ENCODE results near the gene CTNNBL1. TPM values are rescaled to one million over a fixed set of nuclear protein-coding genes. Genes with fewer than 3 reads are reported as not detected.

CTNNBL1 gene
- polyA plus RNA-seq, 2 donors: 30.2 to 39.6 TPM

DNA sequence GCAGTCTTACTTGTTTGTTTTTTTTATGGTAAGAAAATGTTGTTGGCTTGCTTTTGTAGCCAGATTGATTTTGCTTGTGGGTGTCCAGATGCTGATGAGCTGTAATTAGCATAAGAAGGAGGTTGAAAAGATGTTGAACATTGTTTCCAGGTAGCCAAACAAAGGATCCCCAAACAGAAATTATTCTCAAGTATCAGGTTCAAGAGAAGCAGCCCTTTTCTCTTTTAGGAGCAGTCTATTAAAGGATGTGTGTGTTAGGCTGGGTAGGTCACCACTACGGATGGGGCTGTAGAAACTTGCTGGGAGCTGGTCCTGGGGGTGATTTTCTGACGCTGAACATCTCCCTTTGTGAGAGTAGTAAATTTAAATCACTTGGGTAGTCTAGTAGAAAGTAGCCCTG, 122.2 kb downstream of the CTNNBL1 start:
- no peaks in the 10 kb centered on the region for H3K27me3 ChIP-seq (ENCODE audit: control insufficient read depth in 1 of 2, insufficient read depth in 2 of 2, low read length in 2 of 2)
- no peaks in the 10 kb centered on the region for H3K4me1 ChIP-seq (ENCODE audit: control insufficient read depth in 2 of 2, insufficient read depth in 2 of 2, low read length in 1 of 2)
- no peak overlapping the region for H3K4me3 ChIP-seq (ENCODE audit: low read depth in 1 of 2, low read length in 2 of 2)
- WGBS, 2 donors: 89 to 91% methylated on average over 2 of the region's 2 CpGs
- no peak overlapping the region for H3K27ac ChIP-seq (ENCODE audit: low read depth in 2 of 2, low read length in 1 of 2)
- H3K36me3 ChIP-seq (ENCODE audit: control insufficient read depth in 2 of 2, insufficient read depth in 2 of 2, low read length in 1 of 2): no peaks in the 10 kb centered on the region
- no peaks in the 10 kb centered on the region for H3K9me3 ChIP-seq (ENCODE audit: control insufficient read depth in 2 of 2, insufficient read depth in 1 of 2, low read depth in 1 of 2, low read length in 1 of 2)

DNA sequence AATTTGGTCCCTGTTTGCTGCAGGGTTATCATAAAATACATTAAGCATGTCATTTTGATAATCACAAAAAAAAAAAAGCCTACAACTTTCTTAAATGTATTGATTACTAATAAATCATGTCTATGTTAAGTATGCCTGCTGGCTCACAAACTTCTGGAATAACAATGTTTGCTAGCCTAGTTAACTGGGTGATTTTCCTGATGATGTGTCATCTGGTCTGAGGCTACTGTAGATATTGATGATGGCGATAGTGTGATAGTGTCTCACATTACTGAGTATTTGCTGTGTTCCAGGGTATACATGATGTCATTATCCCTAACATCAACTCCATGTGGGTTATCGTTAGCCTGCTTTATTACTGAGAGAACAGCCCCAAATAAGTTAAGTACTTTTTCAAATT, 122.9 kb downstream of the CTNNBL1 start:
- Histone ChIP-seq H3K36me3 (ENCODE audit: control insufficient read depth in 2 of 2, insufficient read depth in 2 of 2, low read length in 1 of 2) (no peaks in the 10 kb centered on the region), H3K4me1 (ENCODE audit: control insufficient read depth in 2 of 2, insufficient read depth in 2 of 2, low read length in 1 of 2) (no peaks in the 10 kb centered on the region), H3K27me3 (ENCODE audit: control insufficient read depth in 1 of 2, insufficient read depth in 2 of 2, low read length in 2 of 2) (no peaks in the 10 kb centered on the region), H3K27ac (ENCODE audit: low read depth in 2 of 2, low read length in 1 of 2) (no peak overlapping the region), H3K9me3 (ENCODE audit: control insufficient read depth in 2 of 2, insufficient read depth in 1 of 2, low read depth in 1 of 2, low read length in 1 of 2) (no peaks in the 10 kb centered on the region), H3K4me3 (ENCODE audit: low read depth in 1 of 2, low read length in 2 of 2) (no peak overlapping the region)
- 91 to 95% methylated on average over 2 of the region's 2 CpGs for WGBS, 2 donors

DNA sequence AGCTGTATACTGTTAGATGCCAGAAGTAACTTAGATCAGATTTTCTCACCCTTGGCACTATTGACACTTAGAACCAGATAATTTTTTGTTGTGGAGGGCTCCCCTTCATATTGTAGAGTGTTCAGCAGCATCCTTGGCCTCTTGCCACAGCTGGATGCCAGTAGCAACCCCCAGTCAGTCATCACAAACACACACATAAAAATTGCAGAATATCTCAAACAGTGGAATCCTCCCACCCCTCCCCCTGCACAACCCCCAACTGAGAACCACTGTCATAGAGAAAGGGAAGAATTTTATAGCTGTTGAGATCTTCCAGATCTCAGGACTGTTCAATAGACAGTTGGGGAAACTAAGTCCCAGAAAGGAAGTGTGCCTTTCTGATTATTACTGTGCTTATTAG, 127.9 kb downstream of the CTNNBL1 start:
- no peak overlapping the region for H3K4me3 ChIP-seq (ENCODE audit: low read depth in 1 of 2, low read length in 2 of 2)
- H3K4me1 ChIP-seq (ENCODE audit: control insufficient read depth in 2 of 2, insufficient read depth in 2 of 2, low read length in 1 of 2): peaks cover 0 to 2% of the 10 kb centered on the region in 2 donors
- peaks cover 0 to 3% of the 10 kb centered on the region in 2 donors for H3K36me3 ChIP-seq (ENCODE audit: control insufficient read depth in 2 of 2, insufficient read depth in 2 of 2, low read length in 1 of 2)
- H3K9me3 ChIP-seq (ENCODE audit: control insufficient read depth in 2 of 2, insufficient read depth in 1 of 2, low read depth in 1 of 2, low read length in 1 of 2): no peaks in the 10 kb centered on the region
- no peaks in the 10 kb centered on the region for H3K27me3 ChIP-seq (ENCODE audit: control insufficient read depth in 1 of 2, insufficient read depth in 2 of 2, low read length in 2 of 2)
- no peak overlapping the region for H3K27ac ChIP-seq (ENCODE audit: low read depth in 2 of 2, low read length in 1 of 2)

DNA sequence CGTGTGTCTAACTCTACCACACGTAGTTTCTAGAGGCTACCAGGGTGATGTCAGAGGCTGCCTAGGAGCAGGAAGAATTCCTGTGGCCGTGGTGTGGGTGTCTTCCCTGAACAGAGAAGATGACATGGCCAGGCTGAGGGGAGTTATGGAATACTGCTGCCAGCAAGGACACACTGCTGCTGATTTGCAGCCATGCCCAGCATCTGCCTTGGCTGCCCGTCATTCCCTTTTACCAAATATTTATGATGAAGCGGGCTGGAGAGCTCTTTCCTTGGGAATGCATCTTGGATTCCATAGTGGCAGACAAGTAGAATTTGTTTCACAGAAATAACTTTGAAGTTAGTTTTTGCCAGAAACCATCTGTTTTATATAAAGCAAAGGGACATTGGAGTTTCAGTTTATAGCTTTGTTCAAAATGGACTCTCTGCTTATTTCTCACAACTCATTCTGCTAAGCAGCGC, 128.3 kb downstream of the CTNNBL1 start:
- Histone ChIP-seq H3K36me3 (ENCODE audit: control insufficient read depth in 2 of 2, insufficient read depth in 2 of 2, low read length in 1 of 2) (peaks cover 0 to 3% of the 10 kb centered on the region in 2 donors), H3K9me3 (ENCODE audit: control insufficient read depth in 2 of 2, insufficient read depth in 1 of 2, low read depth in 1 of 2, low read length in 1 of 2) (no peaks in the 10 kb centered on the region), H3K4me1 (ENCODE audit: control insufficient read depth in 2 of 2, insufficient read depth in 2 of 2, low read length in 1 of 2) (peaks cover 0 to 2% of the 10 kb centered on the region in 2 donors), H3K4me3 (ENCODE audit: low read depth in 1 of 2, low read length in 2 of 2) (no peak overlapping the region), H3K27ac (ENCODE audit: low read depth in 2 of 2, low read length in 1 of 2) (no peak overlapping the region), H3K27me3 (ENCODE audit: control insufficient read depth in 1 of 2, insufficient read depth in 2 of 2, low read length in 2 of 2) (no peaks in the 10 kb centered on the region)
- WGBS, 2 donors: 71 to 79% methylated on average over 6 of the region's 6 CpGs

DNA sequence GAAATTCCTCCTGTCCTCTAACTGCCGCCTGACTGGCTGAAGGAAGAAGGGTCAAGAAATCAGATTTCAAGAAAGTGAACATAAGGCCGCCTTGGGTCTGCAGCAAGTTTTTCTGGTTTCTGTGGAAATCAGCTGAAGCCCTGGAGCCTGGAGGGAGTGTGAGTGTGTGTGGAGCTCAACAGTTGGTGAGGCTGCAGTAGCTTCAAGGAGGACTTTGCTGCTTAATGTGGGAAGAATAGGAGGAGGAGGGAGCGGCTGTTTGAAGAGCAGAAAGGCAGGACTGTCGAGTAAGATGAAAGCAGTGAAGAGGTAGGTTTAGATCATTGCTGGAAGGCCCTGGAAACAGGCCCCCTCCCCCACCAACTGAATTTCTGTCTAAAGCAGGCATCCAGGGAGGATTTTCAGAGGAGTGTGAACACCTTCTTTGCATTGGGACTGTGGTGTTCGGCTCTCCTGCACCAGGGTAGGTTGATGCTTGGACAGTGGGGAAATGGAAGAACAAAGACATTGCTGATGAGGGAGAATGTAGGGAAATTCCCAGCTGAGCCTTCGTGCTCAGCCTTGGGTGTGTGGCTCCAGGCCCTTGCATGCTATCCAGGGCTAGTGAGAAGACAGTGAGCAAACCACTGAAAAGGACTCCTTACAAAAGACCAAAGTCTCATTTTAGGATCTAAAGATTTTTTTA, 129.6 kb downstream of the CTNNBL1 start:
- Histone ChIP-seq H3K9me3 (ENCODE audit: control insufficient read depth in 2 of 2, insufficient read depth in 1 of 2, low read depth in 1 of 2, low read length in 1 of 2) (no peaks in the 10 kb centered on the region), H3K4me3 (ENCODE audit: low read depth in 1 of 2, low read length in 2 of 2) (no peak overlapping the region), H3K36me3 (ENCODE audit: control insufficient read depth in 2 of 2, insufficient read depth in 2 of 2, low read length in 1 of 2) (peaks cover 0 to 3% of the 10 kb centered on the region in 2 donors), H3K27ac (ENCODE audit: low read depth in 2 of 2, low read length in 1 of 2) (peak overlapping the region in 1 of 2 donors; percentile 55), H3K4me1 (ENCODE audit: control insufficient read depth in 2 of 2, insufficient read depth in 2 of 2, low read length in 1 of 2) (peaks cover 0 to 2% of the 10 kb centered on the region in 2 donors), H3K27me3 (ENCODE audit: control insufficient read depth in 1 of 2, insufficient read depth in 2 of 2, low read length in 2 of 2) (no peaks in the 10 kb centered on the region)
- WGBS, 2 donors: 50 to 58% methylated on average over 6 of the region's 6 CpGs

DNA sequence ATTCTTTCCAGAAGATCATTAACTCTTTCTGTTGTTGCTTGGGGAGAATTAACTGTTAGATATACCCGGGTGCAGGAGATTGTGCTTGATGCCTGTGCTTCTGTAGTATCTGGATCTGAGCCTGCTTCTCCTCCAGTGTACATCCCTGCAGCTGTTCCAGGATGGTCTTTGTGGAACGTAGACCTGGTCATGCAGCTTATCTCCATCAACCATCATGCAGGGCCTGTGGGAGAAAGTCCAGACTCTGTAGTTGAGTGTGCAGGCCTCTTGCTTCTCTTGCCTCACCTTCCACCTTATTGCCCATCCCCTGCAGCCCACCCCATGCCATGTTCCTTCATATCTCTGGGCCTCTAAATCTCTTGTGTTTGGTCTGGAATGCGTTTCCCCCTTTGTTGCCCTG, 133.8 kb downstream of the CTNNBL1 start:
- 94 to 99% methylated on average over 3 of the region's 3 CpGs for WGBS, 2 donors
- no peaks in the 10 kb centered on the region for H3K9me3 ChIP-seq (ENCODE audit: control insufficient read depth in 2 of 2, insufficient read depth in 1 of 2, low read depth in 1 of 2, low read length in 1 of 2)
- no peak overlapping the region for H3K27ac ChIP-seq (ENCODE audit: low read depth in 2 of 2, low read length in 1 of 2)
- H3K4me1 ChIP-seq (ENCODE audit: control insufficient read depth in 2 of 2, insufficient read depth in 2 of 2, low read length in 1 of 2): peaks cover 0 to 2% of the 10 kb centered on the region in 2 donors
- no peak overlapping the region for H3K4me3 ChIP-seq (ENCODE audit: low read depth in 1 of 2, low read length in 2 of 2)
- peaks cover 0 to 2% of the 10 kb centered on the region in 2 donors for H3K36me3 ChIP-seq (ENCODE audit: control insufficient read depth in 2 of 2, insufficient read depth in 2 of 2, low read length in 1 of 2)
- H3K27me3 ChIP-seq (ENCODE audit: control insufficient read depth in 1 of 2, insufficient read depth in 2 of 2, low read length in 2 of 2): no peaks in the 10 kb centered on the region

DNA sequence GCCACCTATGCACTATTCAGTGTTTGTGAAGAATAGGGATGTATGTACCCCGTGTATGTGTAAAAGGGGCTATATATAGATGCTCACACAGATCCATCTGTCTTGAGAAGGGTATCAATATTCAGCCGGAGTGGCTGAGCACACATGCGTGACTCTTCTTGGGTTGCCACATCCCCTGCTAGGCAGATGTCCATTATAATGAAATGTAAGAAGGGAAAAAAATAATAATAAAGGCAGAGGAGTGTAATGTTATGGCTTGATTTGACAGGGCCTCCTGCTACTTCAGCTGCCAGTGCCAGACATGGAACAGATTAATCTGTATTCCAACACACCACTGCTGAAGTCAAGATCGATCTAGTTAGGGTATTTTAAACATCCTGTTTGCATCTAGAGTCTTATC, 134.9 kb downstream of the CTNNBL1 start:
- WGBS, 2 donors: 80 to 82% methylated on average over 4 of the region's 4 CpGs
- Histone ChIP-seq H3K27ac (ENCODE audit: low read depth in 2 of 2, low read length in 1 of 2) (no peak overlapping the region), H3K36me3 (ENCODE audit: control insufficient read depth in 2 of 2, insufficient read depth in 2 of 2, low read length in 1 of 2) (peaks cover 0 to 2% of the 10 kb centered on the region in 2 donors), H3K4me1 (ENCODE audit: control insufficient read depth in 2 of 2, insufficient read depth in 2 of 2, low read length in 1 of 2) (no peaks in the 10 kb centered on the region), H3K9me3 (ENCODE audit: control insufficient read depth in 2 of 2, insufficient read depth in 1 of 2, low read depth in 1 of 2, low read length in 1 of 2) (no peaks in the 10 kb centered on the region), H3K27me3 (ENCODE audit: control insufficient read depth in 1 of 2, insufficient read depth in 2 of 2, low read length in 2 of 2) (no peaks in the 10 kb centered on the region), H3K4me3 (ENCODE audit: low read depth in 1 of 2, low read length in 2 of 2) (no peak overlapping the region)

DNA sequence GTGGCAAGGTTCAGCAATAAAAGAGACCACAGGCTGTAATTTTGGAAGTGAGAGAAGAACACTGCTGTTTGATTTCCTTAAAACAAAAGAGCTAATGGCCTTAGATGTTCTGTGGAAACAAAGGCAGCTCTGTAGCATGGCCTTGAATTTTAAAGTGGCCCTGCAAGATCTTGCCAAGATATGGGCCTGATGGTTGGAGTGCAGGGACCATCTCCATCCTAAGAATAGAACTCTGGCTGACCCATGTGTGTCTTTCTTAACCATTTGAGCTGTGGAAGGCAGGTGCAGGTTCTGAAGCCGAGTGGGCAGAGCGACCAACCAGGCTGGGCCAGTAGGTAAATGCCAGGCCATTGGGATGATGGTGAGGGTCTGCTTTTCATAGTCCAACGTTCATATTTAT, 135.3 kb downstream of the CTNNBL1 start:
- WGBS, 2 donors: 92 to 96% methylated on average over 3 of the region's 3 CpGs
- no peaks in the 10 kb centered on the region for H3K27me3 ChIP-seq (ENCODE audit: control insufficient read depth in 1 of 2, insufficient read depth in 2 of 2, low read length in 2 of 2)
- peaks cover 0 to 2% of the 10 kb centered on the region in 2 donors for H3K36me3 ChIP-seq (ENCODE audit: control insufficient read depth in 2 of 2, insufficient read depth in 2 of 2, low read length in 1 of 2)
- no peaks in the 10 kb centered on the region for H3K9me3 ChIP-seq (ENCODE audit: control insufficient read depth in 2 of 2, insufficient read depth in 1 of 2, low read depth in 1 of 2, low read length in 1 of 2)
- no peaks in the 10 kb centered on the region for H3K4me1 ChIP-seq (ENCODE audit: control insufficient read depth in 2 of 2, insufficient read depth in 2 of 2, low read length in 1 of 2)
- H3K27ac ChIP-seq (ENCODE audit: low read depth in 2 of 2, low read length in 1 of 2): no peak overlapping the region
- no peak overlapping the region for H3K4me3 ChIP-seq (ENCODE audit: low read depth in 1 of 2, low read length in 2 of 2)

DNA sequence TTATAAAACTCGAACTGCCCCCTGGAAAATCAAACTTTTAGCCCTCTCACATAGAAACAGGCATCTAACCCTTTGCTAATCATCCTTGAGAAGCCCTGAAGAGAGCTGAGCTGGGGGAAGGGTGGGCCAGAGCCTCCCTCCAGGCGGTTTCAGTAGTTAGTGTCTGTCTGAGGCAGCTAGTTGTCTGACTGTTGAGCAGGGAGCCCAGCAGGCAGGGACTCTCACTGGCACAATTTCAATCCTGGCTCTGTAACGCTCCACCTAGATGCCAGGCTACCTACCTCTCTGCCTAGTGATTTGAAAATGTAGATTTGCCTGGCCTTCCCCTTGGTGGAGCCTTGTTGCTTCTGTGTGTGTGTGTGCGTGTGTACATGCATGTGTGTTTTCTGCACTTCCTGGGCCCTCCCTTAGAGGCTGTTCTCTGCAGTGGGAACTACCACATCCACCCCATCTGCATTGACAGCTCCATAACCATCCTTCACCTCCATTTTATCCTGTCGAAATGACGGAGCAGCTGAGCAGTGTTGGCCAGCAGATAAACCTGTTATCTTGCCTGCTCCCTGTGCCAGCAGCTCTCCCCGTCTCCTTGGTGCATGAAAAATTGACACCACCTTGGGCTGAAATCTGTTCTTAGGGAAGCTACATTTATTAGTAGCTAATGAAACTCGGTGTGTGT, 139.5 kb downstream of the CTNNBL1 start:
- 89 to 94% methylated on average over 8 of the region's 8 CpGs for WGBS, 2 donors
- Histone ChIP-seq H3K27me3 (ENCODE audit: control insufficient read depth in 1 of 2, insufficient read depth in 2 of 2, low read length in 2 of 2) (no peaks in the 10 kb centered on the region), H3K36me3 (ENCODE audit: control insufficient read depth in 2 of 2, insufficient read depth in 2 of 2, low read length in 1 of 2) (peaks cover 0 to 2% of the 10 kb centered on the region in 2 donors), H3K27ac (ENCODE audit: low read depth in 2 of 2, low read length in 1 of 2) (no peak overlapping the region), H3K4me1 (ENCODE audit: control insufficient read depth in 2 of 2, insufficient read depth in 2 of 2, low read length in 1 of 2) (no peaks in the 10 kb centered on the region), H3K9me3 (ENCODE audit: control insufficient read depth in 2 of 2, insufficient read depth in 1 of 2, low read depth in 1 of 2, low read length in 1 of 2) (no peaks in the 10 kb centered on the region), H3K4me3 (ENCODE audit: low read depth in 1 of 2, low read length in 2 of 2) (no peak overlapping the region)

DNA sequence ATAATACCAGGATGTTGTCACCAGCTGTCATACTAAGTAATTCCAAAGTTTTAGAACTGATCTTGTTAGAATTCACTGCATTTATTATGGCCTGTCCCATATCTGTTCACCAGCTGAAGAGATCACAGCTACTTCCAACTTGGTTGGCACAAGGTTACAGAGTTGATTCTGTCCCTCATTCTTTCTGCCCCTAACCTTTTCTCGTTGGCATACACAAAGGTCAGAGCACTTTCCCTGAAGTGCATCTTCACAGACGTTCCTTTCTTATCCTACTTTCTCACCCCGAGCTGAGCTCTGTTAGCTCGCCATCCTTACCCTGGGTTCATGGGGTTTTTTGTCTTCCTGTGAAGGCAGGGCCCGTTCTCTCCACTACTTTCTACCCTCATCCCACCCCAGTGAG, 143.1 kb downstream of the CTNNBL1 start:
- no peak overlapping the region for H3K4me3 ChIP-seq (ENCODE audit: low read depth in 1 of 2, low read length in 2 of 2)
- no peaks in the 10 kb centered on the region for H3K4me1 ChIP-seq (ENCODE audit: control insufficient read depth in 2 of 2, insufficient read depth in 2 of 2, low read length in 1 of 2)
- WGBS, 2 donors: 72 to 77% methylated on average over 5 of the region's 5 CpGs
- peaks cover 2% of the 10 kb centered on the region in 2 donors for H3K36me3 ChIP-seq (ENCODE audit: control insufficient read depth in 2 of 2, insufficient read depth in 2 of 2, low read length in 1 of 2)
- no peaks in the 10 kb centered on the region for H3K27me3 ChIP-seq (ENCODE audit: control insufficient read depth in 1 of 2, insufficient read depth in 2 of 2, low read length in 2 of 2)
- no peaks in the 10 kb centered on the region for H3K9me3 ChIP-seq (ENCODE audit: control insufficient read depth in 2 of 2, insufficient read depth in 1 of 2, low read depth in 1 of 2, low read length in 1 of 2)
- H3K27ac ChIP-seq (ENCODE audit: low read depth in 2 of 2, low read length in 1 of 2): no peak overlapping the region

All from esophagus (tissue), 2 donors.